GM12874 (cell line): ENCODE measurements around the gene OLAH.

Experiments used
- CTCF ChIP-seq: IDR thresholded peaks from 2 replicates; pipeline ENCODE4 v1.5.1; 2011; ENCODE audit warnings: low read depth, mild to moderate bottlenecking, control low read depth, low read length, moderate library complexity; ENCODE audit not compliant: insufficient read depth

OLAH gene

GRCh38 chr10:15106352-15107013 lies 62.7 kb downstream of the OLAH start:
- peak; percentile 83 for TF ChIP-seq CTCF

GRCh38 chr10:15112657-15113056 lies 68.9 kb downstream of the OLAH start:
- no peak for TF ChIP-seq CTCF

- no peak for TF ChIP-seq CTCF
Observed at GRCh38 chr10:15113766-15114165, 70.0 kb downstream of the OLAH start.

GRCh38 chr10:15116225-15116624 lies 72.5 kb downstream of the OLAH start:
- TF ChIP-seq CTCF, result no peak

DNA sequence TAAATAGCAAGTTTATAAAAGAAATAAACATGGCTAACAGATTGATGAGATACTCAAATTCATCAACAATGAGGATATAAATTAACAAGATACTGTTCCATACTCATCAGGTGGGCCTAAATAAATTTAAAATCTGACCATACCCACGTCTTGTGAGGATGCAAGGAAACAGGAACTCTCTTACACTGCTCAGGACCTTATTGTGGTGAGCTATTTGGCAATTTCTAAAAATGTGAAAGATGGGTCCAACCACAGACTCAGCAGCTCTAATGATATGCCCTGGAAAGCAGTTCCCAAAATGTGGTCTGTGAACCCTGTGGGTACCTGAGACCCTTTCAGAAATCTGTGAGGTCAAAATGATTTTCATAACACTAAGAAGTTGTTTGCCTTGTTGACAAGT lies 74.9 kb downstream of the OLAH start:
- TF ChIP-seq CTCF, result no peak

DNA sequence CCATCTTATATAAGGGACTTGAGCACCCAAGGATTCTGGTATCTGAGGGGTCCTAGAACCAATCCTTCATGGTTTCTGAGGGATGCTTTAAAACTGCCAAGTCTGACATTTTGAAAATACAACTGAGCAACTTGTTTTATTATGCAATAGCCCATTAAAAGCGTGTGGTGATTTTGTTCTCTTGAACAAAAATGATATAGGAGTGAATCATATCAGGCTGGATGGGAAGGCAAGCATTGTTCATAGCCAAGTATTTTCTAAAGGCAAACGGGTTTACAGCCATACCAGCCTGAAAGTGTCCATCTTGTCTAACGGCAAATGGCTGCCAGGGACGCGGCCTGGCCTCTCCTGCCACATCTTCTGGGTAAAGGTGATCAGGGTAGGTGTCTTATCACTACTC lies 76.8 kb downstream of the OLAH start:
- TF ChIP-seq CTCF, result no peak

DNA sequence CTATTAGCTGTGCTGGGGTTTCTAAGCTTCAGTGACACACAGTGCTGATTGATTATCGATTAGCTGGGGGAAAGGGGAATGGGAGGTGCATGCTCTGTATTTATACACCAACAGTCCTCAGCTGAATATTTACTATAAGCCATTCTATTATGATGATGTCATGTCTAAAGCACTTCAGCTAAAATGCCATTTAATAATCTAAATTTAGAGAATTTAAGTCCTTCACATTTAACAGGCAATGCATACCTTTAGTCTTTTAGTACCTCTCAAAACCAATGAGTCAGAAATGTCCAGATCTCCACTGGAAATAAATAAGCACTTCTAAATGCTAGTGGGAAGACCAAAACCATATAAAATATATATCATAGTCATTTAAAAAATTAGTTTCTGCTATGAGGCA lies 78.0 kb downstream of the OLAH start:
- no peak for TF ChIP-seq CTCF
